ENCODE results near the gene FOXF2.
A peak's percentile ranks its signal among the peaks of the same experiment; 100 is the strongest.
"Not testable (repeated sequence)": the region's sequence is repeated elsewhere in the genome, so short reads cannot be mapped to it uniquely, and the experiment has no call there.

The FOXF2 gene

GRCh38 chr6:1389369-1390132 lies at the start of gene FOXF2:
Gene FOXF2 (plus strand): TSS chr6:1389576. CDS start chr6:1389948, 372 bp downstream.
- Mint-ChIP-seq H3K36me3 (ENCODE audit: low read depth) (peaks cover 5% of the 10 kb centered on the region), H3K27ac (no peak within 1 kb of the TSS), H3K4me3 (peak within 1 kb of the TSS; percentile 69), H3K27me3 (ENCODE audit: low read depth) (peaks cover 80% of the 10 kb centered on the region), H3K4me1 (ENCODE audit: low read depth) (peaks cover 12% of the 10 kb centered on the region), H3K9me3 (no peaks in the 10 kb centered on the region)
- no peak for DNase-seq (ENCODE audit: low spot score)

- H3K4me3 Mint-ChIP-seq: no peak overlapping the region
- H3K27me3 Mint-ChIP-seq (ENCODE audit: low read depth): peaks cover 17% of the 10 kb centered on the region
- no peak overlapping the region for H3K27ac Mint-ChIP-seq
- no peaks in the 10 kb centered on the region for H3K4me1 Mint-ChIP-seq (ENCODE audit: low read depth)
- H3K9me3 Mint-ChIP-seq: peaks cover 17% of the 10 kb centered on the region
- no peak for DNase-seq (ENCODE audit: low spot score)
- H3K36me3 Mint-ChIP-seq (ENCODE audit: low read depth): no peaks in the 10 kb centered on the region
Observed at GRCh38 chr6:1346101-1346500, 43.3 kb upstream of the FOXF2 start.

- Mint-ChIP-seq H3K4me3 (no peak overlapping the region), H3K4me1 (ENCODE audit: low read depth) (no peaks in the 10 kb centered on the region), H3K27me3 (ENCODE audit: low read depth) (peaks cover 16% of the 10 kb centered on the region), H3K27ac (no peak overlapping the region), H3K36me3 (ENCODE audit: low read depth) (no peaks in the 10 kb centered on the region), H3K9me3 (peaks cover 23% of the 10 kb centered on the region)
- no peak for DNase-seq (ENCODE audit: low spot score)
Observed at GRCh38 chr6:1346558-1347091, 42.8 kb upstream of the FOXF2 start.

- DNase-seq (ENCODE audit: low spot score): no peak
- Mint-ChIP-seq H3K4me1 (ENCODE audit: low read depth) (no peaks in the 10 kb centered on the region), H3K36me3 (ENCODE audit: low read depth) (no peaks in the 10 kb centered on the region), H3K27me3 (ENCODE audit: low read depth) (peaks cover 13% of the 10 kb centered on the region), H3K9me3 (peaks cover 26% of the 10 kb centered on the region), H3K4me3 (no peak overlapping the region), H3K27ac (no peak overlapping the region)
Observed at GRCh38 chr6:1347161-1347560, 42.2 kb upstream of the FOXF2 start.

GRCh38 chr6:1348675-1349074 lies 40.7 kb upstream of the FOXF2 start:
- Mint-ChIP-seq H3K36me3 (ENCODE audit: low read depth) (no peaks in the 10 kb centered on the region), H3K4me1 (ENCODE audit: low read depth) (no peaks in the 10 kb centered on the region), H3K27ac (no peak overlapping the region), H3K9me3 (peaks cover 26% of the 10 kb centered on the region), H3K4me3 (no peak overlapping the region), H3K27me3 (ENCODE audit: low read depth) (peaks cover 20% of the 10 kb centered on the region)
- no peak for DNase-seq (ENCODE audit: low spot score)

GRCh38 chr6:1349655-1350054 lies 39.7 kb upstream of the FOXF2 start:
- Mint-ChIP-seq H3K36me3 (ENCODE audit: low read depth) (no peaks in the 10 kb centered on the region), H3K9me3 (peaks cover 16% of the 10 kb centered on the region)
- no peak for DNase-seq (ENCODE audit: low spot score)

GRCh38 chr6:1351381-1352008 lies 37.9 kb upstream of the FOXF2 start:
- Mint-ChIP-seq H3K4me1 (ENCODE audit: low read depth) (no peaks in the 10 kb centered on the region), H3K4me3 (no peak overlapping the region), H3K27ac (no peak overlapping the region), H3K9me3 (peaks cover 10% of the 10 kb centered on the region), H3K27me3 (ENCODE audit: low read depth) (peaks cover 23% of the 10 kb centered on the region), H3K36me3 (ENCODE audit: low read depth) (no peaks in the 10 kb centered on the region)
- DNase-seq (ENCODE audit: low spot score): no peak

More at GRCh38 chr6:1349655-1350054, 39.7 kb upstream of the FOXF2 start:
- H3K27ac Mint-ChIP-seq: no peak overlapping the region
- H3K27me3 Mint-ChIP-seq (ENCODE audit: low read depth): peaks cover 17% of the 10 kb centered on the region
- no peak overlapping the region for H3K4me3 Mint-ChIP-seq
- H3K4me1 Mint-ChIP-seq (ENCODE audit: low read depth): no peaks in the 10 kb centered on the region

- H3K4me3 Mint-ChIP-seq; H3K27ac Mint-ChIP-seq; DNase-seq (ENCODE audit: low spot score); H3K9me3 Mint-ChIP-seq; H3K4me1 Mint-ChIP-seq (ENCODE audit: low read depth); H3K36me3 Mint-ChIP-seq (ENCODE audit: low read depth): not testable (repeated sequence)
- H3K27me3 Mint-ChIP-seq (ENCODE audit: low read depth): peaks cover 23% of the 10 kb centered on the region
Observed at GRCh38 chr6:1355068-1355467, 34.3 kb upstream of the FOXF2 start.

GRCh38 chr6:1361717-1362116 lies 27.7 kb upstream of the FOXF2 start:
- H3K27me3 Mint-ChIP-seq (ENCODE audit: low read depth): peaks cover 19% of the 10 kb centered on the region
- H3K4me3 Mint-ChIP-seq; H3K9me3 Mint-ChIP-seq; H3K4me1 Mint-ChIP-seq (ENCODE audit: low read depth); H3K27ac Mint-ChIP-seq; H3K36me3 Mint-ChIP-seq (ENCODE audit: low read depth); DNase-seq (ENCODE audit: low spot score): not testable (repeated sequence)

GRCh38 chr6:1362643-1363042 lies 26.7 kb upstream of the FOXF2 start:
- H3K4me3 Mint-ChIP-seq: no peak overlapping the region
- H3K27me3 Mint-ChIP-seq (ENCODE audit: low read depth): peaks cover 21% of the 10 kb centered on the region
- no peaks in the 10 kb centered on the region for H3K36me3 Mint-ChIP-seq (ENCODE audit: low read depth)
- DNase-seq (ENCODE audit: low spot score): no peak
- no peaks in the 10 kb centered on the region for H3K9me3 Mint-ChIP-seq
- H3K4me1 Mint-ChIP-seq (ENCODE audit: low read depth): no peaks in the 10 kb centered on the region
- H3K27ac Mint-ChIP-seq: no peak overlapping the region

GRCh38 chr6:1363298-1363697 lies 26.1 kb upstream of the FOXF2 start:
- no peak overlapping the region for H3K27ac Mint-ChIP-seq
- H3K9me3 Mint-ChIP-seq: no peaks in the 10 kb centered on the region
- peaks cover 23% of the 10 kb centered on the region for H3K27me3 Mint-ChIP-seq (ENCODE audit: low read depth)
- no peaks in the 10 kb centered on the region for H3K4me1 Mint-ChIP-seq (ENCODE audit: low read depth)
- no peak for DNase-seq (ENCODE audit: low spot score)
- H3K36me3 Mint-ChIP-seq (ENCODE audit: low read depth): no peaks in the 10 kb centered on the region
- H3K4me3 Mint-ChIP-seq: no peak overlapping the region

- no peaks in the 10 kb centered on the region for H3K36me3 Mint-ChIP-seq (ENCODE audit: low read depth)
- no peak overlapping the region for H3K27ac Mint-ChIP-seq
- no peaks in the 10 kb centered on the region for H3K9me3 Mint-ChIP-seq
- H3K4me1 Mint-ChIP-seq (ENCODE audit: low read depth): no peaks in the 10 kb centered on the region
- H3K27me3 Mint-ChIP-seq (ENCODE audit: low read depth): peaks cover 25% of the 10 kb centered on the region
- DNase-seq (ENCODE audit: low spot score): no peak
- H3K4me3 Mint-ChIP-seq: no peak overlapping the region
Observed at GRCh38 chr6:1363729-1364572, 25.4 kb upstream of the FOXF2 start.

GRCh38 chr6:1364791-1365190 lies 24.6 kb upstream of the FOXF2 start:
- DNase-seq (ENCODE audit: low spot score): no peak
- Mint-ChIP-seq H3K9me3 (no peaks in the 10 kb centered on the region), H3K36me3 (ENCODE audit: low read depth) (no peaks in the 10 kb centered on the region), H3K27ac (no peak overlapping the region), H3K4me1 (ENCODE audit: low read depth) (no peaks in the 10 kb centered on the region), H3K4me3 (no peak overlapping the region), H3K27me3 (ENCODE audit: low read depth) (peaks cover 25% of the 10 kb centered on the region)

GRCh38 chr6:1365686-1366085 lies 23.7 kb upstream of the FOXF2 start:
- no peak for DNase-seq (ENCODE audit: low spot score)
- Mint-ChIP-seq H3K9me3 (no peaks in the 10 kb centered on the region), H3K4me1 (ENCODE audit: low read depth) (no peaks in the 10 kb centered on the region), H3K27ac (no peak overlapping the region), H3K4me3 (no peak overlapping the region), H3K27me3 (ENCODE audit: low read depth) (peaks cover 29% of the 10 kb centered on the region), H3K36me3 (ENCODE audit: low read depth) (no peaks in the 10 kb centered on the region)

All from T-helper 2 cell treated with Interferon-gamma antibody and Interleukin-4, amounts not matched to agents 5 μg/mL and 100 μg/mL, for 36 hours (primary cell).